ENCODE measurements around the gene HSPBAP1. TPM values are rescaled to one million over a fixed set of nuclear protein-coding genes. Genes with fewer than 3 reads are reported as not detected.

HSPBAP1 gene
- total and polyA plus RNA-seq, 9 of the 15 experiments (the other 6 are each of a cell fraction or from before 2014, with no cell fraction given) = 2.1 to 4.5 (median 3.4) TPM

DNA sequence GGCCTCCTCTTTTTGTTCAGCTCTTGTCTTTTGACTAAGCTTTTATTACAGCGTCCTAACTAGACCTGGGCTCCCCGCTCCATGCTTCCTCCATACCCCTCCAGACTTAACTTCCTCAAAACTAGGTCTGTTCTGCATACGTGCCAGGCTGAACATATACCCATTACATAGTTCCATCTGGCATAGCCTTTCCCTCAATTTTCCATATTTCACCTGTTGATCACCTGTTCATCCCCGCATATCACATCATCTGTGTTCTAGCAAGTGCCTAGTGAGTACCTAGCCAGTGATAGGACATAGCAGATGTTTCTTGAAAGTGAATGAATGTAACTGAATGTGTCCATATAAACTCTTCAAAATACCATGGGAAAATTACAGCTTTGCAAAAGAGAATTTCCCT, 77.0 kb downstream of the HSPBAP1 start:
- no peaks in the 10 kb centered on the region for H3K79me2 ChIP-seq (ENCODE audit: control insufficient read depth, insufficient read depth, low read length)
- H3K27ac ChIP-seq (ENCODE audit: extremely low read depth, low read depth, low read length) = no peak overlapping the region
- no TSS peak for BruUV-seq (replicated peaks)
- TF ChIP-seq, protein P1, sequence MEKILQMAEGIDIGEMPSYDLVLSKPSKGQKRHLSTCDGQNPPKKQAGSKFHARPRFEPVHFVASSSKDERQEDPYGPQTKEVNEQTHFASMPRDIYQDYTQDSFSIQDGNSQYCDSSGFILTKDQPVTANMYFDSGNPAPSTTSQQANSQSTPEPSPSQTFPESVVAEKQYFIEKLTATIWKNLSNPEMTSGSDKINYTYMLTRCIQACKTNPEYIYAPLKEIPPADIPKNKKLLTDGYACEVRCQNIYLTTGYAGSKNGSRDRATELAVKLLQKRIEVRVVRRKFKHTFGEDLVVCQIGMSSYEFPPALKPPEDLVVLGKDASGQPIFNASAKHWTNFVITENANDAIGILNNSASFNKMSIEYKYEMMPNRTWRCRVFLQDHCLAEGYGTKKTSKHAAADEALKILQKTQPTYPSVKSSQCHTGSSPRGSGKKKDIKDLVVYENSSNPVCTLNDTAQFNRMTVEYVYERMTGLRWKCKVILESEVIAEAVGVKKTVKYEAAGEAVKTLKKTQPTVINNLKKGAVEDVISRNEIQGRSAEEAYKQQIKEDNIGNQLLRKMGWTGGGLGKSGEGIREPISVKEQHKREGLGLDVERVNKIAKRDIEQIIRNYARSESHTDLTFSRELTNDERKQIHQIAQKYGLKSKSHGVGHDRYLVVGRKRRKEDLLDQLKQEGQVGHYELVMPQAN (IDR thresholded peaks at IDR 0.05; ENCODE audit: borderline replicate concordance) = no peak
- TF ChIP-seq SRF (CRISPR knock-in tag; IDR thresholded peaks at IDR 0.05) (no peak), CREB1 (IDR thresholded peaks at IDR 0.05) (no peak), CREB1 (CRISPR knock-in tag; IDR thresholded peaks at IDR 0.05) (no peak), ETS2 (tag; IDR thresholded peaks at IDR 0.05; ENCODE audit: borderline replicate concordance, poor library complexity, severe bottlenecking) (no peak), HDAC8 (tag; IDR thresholded peaks at IDR 0.05) (no peak), RBM14 (IDR thresholded peaks at IDR 0.05; ENCODE audit: borderline replicate concordance, insufficient read depth, low read depth, low read length) (no peak), GABPB1 (CRISPR knock-in tag; IDR thresholded peaks at IDR 0.05) (no peak), FOXA1 (IDR thresholded peaks at IDR 0.05; ENCODE audit: borderline replicate concordance) (no peak), SPI1 (IDR thresholded peaks at IDR 0.05; ENCODE audit: borderline replicate concordance, low read depth, low read length) (no peak), SAP30 (IDR thresholded peaks at IDR 0.05; ENCODE audit: borderline replicate concordance, insufficient read depth, low read depth, low read length, poor library complexity, severe bottlenecking) (no peak), SMAD4 (CRISPR knock-in tag; conservative IDR thresholded peaks at IDR 0.05) (no peak), ZNF766 (CRISPR knock-in tag; conservative IDR thresholded peaks at IDR 0.05) (no peak)
- ATAC-seq (no peak), FAIRE-seq (no peak), DNase-seq (ENCODE audit: extremely low read depth in 1 of 4, low spot score in 3 of 4) (no peak)
- no peaks in the 10 kb centered on the region for H3K4me1 ChIP-seq (replicated peaks in 1 of 2; ENCODE audit: control insufficient read depth in 2 of 2, insufficient read depth in 2 of 2, low read length in 2 of 2)
- H3K36me3 ChIP-seq (ENCODE audit: control insufficient read depth, insufficient read depth, low read length) = peaks cover 20% of the 10 kb centered on the region; the same call in 1 of the 3 replicates
- no peaks in the 10 kb centered on the region for H4K20me1 ChIP-seq (replicated peaks; ENCODE audit: control insufficient read depth, insufficient read depth, low read length)
- in situ Hi-C loops (cut with MboI) = no loop called here
- no peak overlapping the region for H2AFZ ChIP-seq (ENCODE audit: low read depth, low read length)
- 75% methylated on average over 4 of the region's 4 CpGs for WGBS (ENCODE audit: insufficient coverage, low coverage, missing lambda C conversion rate)
- no peaks in the 10 kb centered on the region for H3K9me3 ChIP-seq (replicated peaks; ENCODE audit: control insufficient read depth, insufficient read depth, low read depth, low read length)
- no peaks in the 10 kb centered on the region for H3K9me1 ChIP-seq (ENCODE audit: control insufficient read depth, insufficient read depth, low read length)
- no peak overlapping the region for H3K4me3 ChIP-seq
- ChIA-PET CTCF (ENCODE audit: low intra/inter-chr PET ratio) (no interaction called here), POLR2A (no interaction called here)
- intact Hi-C loops (cut with micrococcal nuclease) = no loop called here
- no peaks in the 10 kb centered on the region for H3K27me3 ChIP-seq (ENCODE audit: control insufficient read depth in 2 of 2, insufficient read depth in 2 of 2, low read length in 2 of 2)
- H3K9ac ChIP-seq (ENCODE audit: insufficient read depth in 1 of 2, low read depth in 2 of 2, low read length in 2 of 2) = no peak overlapping the region
- no peak overlapping the region for H3K4me2 ChIP-seq (ENCODE audit: insufficient read depth, low read length)
